GM12891 (cell line): ENCODE data around the gene RPL31.

Experiments
- DNase-seq: peaks from one replicate; pipeline ENCODE4 v3.0.0; 2011; ENCODE audit warnings: low spot score; ENCODE audit not compliant: insufficient read length
- FAIRE-seq: peaks from 2 replicates; lab custom pipeline; 2011; peaks lifted over from hg19 to GRCh38; lab: Jason Lieb, UNC
- PAX5 ChIP-seq: IDR thresholded peaks from 2 replicates; pipeline ENCODE4 v1.6.1; 2011; ENCODE audit warnings: low read length, moderate library complexity, mild to moderate bottlenecking; ENCODE audit not compliant: insufficient read depth, severe bottlenecking
- POLR2A ChIP-seq: IDR thresholded peaks from 2 replicates; pipeline ENCODE4 v1.6.1; 2011; ENCODE audit warnings: low read depth, low read length, control low read depth
- POLR2AphosphoS5 ChIP-seq: IDR thresholded peaks from 2 replicates; pipeline ENCODE4 v1.6.1; 2011; ENCODE audit warnings: low read depth, low read length, control low read depth
- POU2F2 ChIP-seq: IDR thresholded peaks from 2 replicates; pipeline ENCODE4 v1.6.1; 2011; ENCODE audit warnings: low read depth, mild to moderate bottlenecking, control low read depth, low read length, moderate library complexity
- SPI1 ChIP-seq: IDR thresholded peaks from 2 replicates; pipeline ENCODE4 v1.6.1; 2011; ENCODE audit warnings: low read depth, low read length, control low read depth
- TAF1 ChIP-seq: IDR thresholded peaks from 2 replicates; pipeline ENCODE4 v1.6.1; 2011; ENCODE audit warnings: low read depth, low read length, control low read depth

Gene RPL31

DNA sequence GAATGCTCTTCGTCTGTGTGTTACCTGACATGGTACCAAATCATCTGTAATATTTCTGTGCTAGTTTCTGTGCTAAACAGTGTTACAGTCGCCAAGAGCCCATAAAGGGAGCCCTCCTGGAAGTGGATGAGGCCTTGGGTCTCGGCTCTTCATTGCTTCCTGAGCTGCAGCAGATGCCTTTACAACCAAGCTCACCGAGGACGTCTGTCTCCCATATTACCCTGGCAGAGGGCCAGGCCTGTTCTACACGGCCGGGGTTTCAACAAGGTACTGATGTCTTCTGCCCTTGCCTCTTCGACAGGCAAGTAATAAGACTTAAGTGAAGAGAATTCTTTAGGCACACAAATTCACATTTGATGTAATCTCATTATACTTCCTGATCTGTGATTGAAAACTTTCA lies 16.8 kb downstream of the RPL31 start:
- FAIRE-seq (no peak), DNase-seq (no peak)
- no peak for TF ChIP-seq PAX5
- TF ChIP-seq TAF1: no peak
- no peak for TF ChIP-seq POLR2AphosphoS5
- TF ChIP-seq SPI1: no peak
- TF ChIP-seq POLR2A: no peak
- no peak for TF ChIP-seq POU2F2

DNA sequence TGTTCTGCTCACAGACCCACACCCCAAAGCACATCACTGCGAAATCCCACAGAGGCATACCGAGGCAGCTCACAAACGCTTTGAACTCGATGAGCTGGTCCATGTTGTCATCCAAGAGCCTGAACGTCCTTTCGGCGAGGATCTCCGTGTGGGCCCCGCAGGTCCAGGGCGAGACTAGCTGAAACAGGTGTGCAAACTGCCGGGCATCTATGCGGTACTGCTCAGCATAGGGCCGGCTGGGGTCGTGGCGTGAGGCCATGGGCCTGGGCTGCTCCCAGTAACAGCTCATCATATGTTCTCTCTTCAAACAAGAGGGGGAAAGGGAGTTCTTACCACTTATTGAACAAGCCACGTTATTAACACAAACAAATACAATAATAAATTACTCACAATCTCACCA lies 20.1 kb downstream of the RPL31 start:
- FAIRE-seq (no peak), DNase-seq (no peak)
- TF ChIP-seq POU2F2: no peak
- TF ChIP-seq SPI1: no peak
- TF ChIP-seq POLR2A: no peak
- no peak for TF ChIP-seq PAX5
- TF ChIP-seq TAF1: no peak
- no peak for TF ChIP-seq POLR2AphosphoS5

DNA sequence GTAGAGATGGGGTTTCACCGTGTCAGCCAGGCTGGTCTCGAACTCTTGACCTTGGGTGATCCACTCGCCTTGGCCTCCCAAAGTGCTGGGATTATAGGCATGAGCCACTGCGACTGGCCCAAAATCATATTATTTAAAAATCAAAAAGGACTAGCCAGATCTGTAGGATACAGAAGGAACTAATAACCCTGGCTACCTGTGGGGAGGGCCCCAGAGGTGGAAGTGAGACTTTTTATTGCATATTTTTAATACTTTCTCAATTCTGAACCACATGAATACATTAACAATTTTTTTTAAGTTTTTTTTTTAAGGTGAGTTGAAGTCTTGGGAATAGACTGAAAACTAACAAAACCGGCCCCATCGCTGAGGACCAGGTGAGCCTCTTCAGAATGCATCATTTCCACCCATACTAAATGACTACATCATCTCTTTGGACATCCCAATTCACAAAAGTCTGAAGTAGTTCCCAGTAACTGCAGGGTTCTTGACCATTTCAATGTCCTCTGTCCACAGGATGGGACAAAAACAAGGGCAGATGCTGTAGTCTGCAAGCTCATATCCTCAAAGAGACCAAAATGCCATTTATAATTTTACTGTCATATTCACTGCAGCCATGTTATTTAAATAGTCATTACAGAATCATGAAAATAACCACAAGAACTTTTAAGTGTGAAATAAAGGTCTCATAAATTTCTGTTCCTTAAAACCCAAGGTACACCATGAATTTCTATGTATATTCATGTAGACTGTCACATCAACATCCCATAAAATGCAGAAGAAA lies 21.4 kb downstream of the RPL31 start:
- DNase-seq (no peak), FAIRE-seq (no peak)
- TF ChIP-seq POLR2AphosphoS5: no peak
- no peak for TF ChIP-seq POU2F2
- TF ChIP-seq SPI1: no peak
- no peak for TF ChIP-seq TAF1
- TF ChIP-seq POLR2A: no peak
- no peak for TF ChIP-seq PAX5

DNA sequence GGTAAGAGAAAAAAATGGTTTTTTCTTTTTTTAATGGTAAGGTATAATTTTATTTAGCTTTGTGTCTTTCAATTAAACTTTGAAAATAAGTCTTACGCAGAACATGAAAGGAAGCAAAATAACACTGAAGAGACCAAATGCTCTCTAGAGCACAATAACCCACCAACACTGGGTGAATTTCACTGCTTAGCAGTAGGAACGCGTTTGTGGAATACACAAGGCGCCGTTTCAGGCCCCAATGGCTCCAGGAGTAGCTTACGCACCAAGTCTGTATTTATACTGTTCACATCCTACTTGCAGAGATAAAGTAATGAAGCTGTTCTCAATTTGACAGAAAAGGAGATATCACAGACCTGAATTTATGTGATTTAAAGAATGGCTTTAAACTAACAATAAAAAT lies 23.5 kb downstream of the RPL31 start:
- TF ChIP-seq TAF1: no peak
- TF ChIP-seq POLR2AphosphoS5: no peak
- no peak for TF ChIP-seq PAX5
- no peak for TF ChIP-seq POU2F2
- no peak for TF ChIP-seq POLR2A
- no peak for TF ChIP-seq SPI1
- FAIRE-seq (no peak), DNase-seq (no peak)

DNA sequence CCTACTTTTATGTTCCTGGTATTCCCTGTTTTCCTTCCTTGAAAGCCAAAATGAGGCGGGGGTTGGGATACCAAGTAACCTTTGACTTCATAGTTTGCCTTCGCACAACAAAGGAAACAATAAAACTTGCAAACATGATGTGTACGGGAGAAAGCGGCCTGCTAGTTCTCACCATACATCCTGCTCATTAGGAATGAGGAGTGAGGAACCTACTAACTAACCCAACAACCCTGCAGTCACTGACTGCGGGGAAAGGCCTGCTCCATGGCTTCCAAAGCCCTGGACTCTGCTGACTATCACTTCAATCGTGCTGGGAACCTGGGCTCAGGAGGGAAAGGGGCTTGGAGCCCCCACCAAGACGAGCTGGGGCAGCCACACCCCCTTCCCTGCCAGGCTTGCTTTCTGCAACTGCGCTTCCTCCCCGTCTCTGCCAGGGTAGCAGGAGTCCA lies 24.2 kb downstream of the RPL31 start:
- DNase-seq (no peak), FAIRE-seq (no peak)
- TF ChIP-seq POLR2AphosphoS5 (no peak), POU2F2 (no peak), SPI1 (no peak), TAF1 (no peak), PAX5 (no peak), POLR2A (no peak)

DNA sequence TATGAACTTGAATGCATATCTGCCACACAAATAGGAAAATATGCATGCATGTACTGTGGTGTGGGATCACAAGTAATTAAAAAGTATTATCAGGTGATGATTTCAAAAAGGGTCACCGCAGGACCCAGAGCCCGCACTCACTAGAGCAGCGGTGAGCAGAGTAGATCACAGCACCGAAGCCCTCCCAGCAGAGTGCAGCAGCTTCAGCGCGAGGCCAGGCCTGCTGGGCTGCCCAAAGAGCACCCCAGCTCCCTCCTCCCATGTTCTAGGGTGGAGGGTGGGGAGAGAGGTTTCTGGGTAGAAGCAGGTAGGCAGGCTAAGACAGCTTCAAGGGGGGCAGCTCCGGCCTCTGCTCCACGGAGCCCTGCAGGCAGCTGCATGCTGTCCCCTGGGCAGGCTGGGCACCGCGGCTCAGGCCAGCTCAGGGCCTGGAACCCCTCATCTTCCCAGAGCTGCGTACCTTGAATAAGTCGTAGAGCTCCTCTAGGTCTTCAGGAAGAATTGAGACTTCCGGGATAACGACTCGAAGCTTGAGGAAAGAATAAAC lies 24.9 kb downstream of the RPL31 start:
- FAIRE-seq (no peak), DNase-seq (no peak)
- TF ChIP-seq POLR2AphosphoS5 (no peak), SPI1 (no peak), PAX5 (no peak), TAF1 (no peak)

DNA sequence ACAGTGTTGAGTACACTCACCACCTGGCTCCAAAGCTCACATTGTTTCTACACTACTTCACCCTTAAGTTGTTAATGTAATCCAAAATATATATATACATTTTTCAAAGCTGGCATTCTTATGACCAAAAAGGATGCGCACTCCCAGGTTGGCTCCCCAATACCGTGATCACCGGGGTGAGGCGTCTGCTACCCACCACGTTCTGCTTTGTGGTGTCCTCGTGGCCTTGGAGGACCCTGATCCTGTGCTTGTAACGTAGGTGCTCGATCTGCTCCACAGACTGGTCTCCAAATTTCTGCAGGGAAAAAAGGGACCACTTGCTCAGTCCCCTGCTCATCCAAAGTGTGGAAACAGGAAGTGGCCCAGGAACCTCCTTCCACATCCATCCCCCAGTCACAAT lies 25.8 kb downstream of the RPL31 start:
- TF ChIP-seq POLR2AphosphoS5 (no peak), POU2F2 (no peak), TAF1 (no peak), PAX5 (no peak), POLR2A (no peak), SPI1 (no peak)
- no peak for FAIRE-seq

DNA sequence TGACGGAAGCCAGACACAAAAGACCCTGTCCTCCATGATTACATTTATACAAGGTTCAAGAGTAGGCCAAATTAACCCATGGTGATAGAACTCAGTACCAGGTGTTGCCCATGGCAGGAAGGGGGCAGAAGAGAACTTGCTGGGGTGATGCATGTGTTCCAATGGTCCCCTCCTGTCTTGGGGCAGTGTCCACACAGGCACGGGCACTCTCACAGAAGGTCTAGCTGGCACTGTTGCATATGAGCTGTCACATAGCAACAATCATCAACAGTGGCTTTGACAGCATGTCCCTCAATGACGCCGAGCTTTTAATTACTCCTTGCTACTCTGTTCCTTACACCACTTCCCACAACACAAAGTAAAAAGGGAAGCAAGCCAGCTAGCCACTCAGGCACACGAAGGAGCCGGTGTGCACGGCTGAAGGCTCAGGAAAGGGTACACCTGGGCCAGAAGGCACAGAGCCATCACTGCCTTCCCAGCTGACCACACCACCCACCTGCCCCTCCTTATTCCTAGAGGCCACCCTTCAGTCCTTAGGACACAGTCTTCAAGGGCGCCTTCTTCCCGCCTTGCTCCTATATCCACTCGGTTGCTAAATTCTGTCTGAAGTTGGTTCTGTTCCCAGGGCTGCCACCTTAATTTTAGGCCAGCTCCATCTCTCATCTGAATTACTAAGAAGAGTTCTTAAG lies 28.9 kb downstream of the RPL31 start:
- FAIRE-seq (no peak), DNase-seq (no peak)
- no peak for TF ChIP-seq POLR2A
- TF ChIP-seq SPI1: no peak
- TF ChIP-seq POU2F2: no peak
- no peak for TF ChIP-seq POLR2AphosphoS5
- TF ChIP-seq PAX5: no peak
- no peak for TF ChIP-seq TAF1

More for the DNA sequence above, 25.8 kb downstream of the RPL31 start:
- DNase-seq: no peak

DNA sequence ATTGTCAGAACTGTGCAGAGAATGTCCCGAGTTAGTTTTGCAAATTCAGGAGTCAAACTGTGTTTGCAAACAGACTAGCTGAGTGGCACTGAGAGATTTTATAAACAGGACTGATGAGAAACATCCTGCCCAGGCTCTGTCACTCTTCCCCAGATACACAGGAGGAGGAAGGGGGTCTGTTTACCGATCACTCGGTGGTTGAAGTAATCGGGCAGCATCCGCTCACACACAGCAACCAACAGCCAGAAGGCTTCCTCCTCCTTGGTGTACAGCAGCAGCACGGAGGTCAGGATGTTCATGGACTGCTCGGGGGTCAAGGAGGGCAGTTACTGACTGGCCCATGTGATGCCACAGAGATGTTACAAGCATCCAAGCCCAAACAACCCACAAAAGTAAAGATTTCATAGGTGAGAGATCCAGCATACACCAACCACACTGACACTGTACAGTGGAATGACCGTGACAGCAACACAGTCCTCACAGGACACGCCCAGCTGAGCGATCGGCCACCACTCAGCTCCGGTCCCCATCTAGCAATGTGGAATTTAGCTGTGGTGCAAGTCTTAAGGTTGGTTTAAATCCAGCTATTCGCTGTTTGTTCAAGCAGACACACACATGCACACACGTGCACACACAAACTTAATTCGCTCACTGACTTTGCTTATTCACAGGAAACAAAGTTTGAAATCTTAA lies 30.1 kb downstream of the RPL31 start:
- no peak for TF ChIP-seq TAF1
- TF ChIP-seq PAX5: no peak
- TF ChIP-seq SPI1: no peak
- TF ChIP-seq POU2F2: no peak
- TF ChIP-seq POLR2A: no peak
- no peak for TF ChIP-seq POLR2AphosphoS5
- FAIRE-seq: no peak
- no peak for DNase-seq
